Activated T-helper 2 cell treated with anti-CD3 and anti-CD28 coated beads, Interferon-gamma antibody, Interleukin-2, Interleukin-4, amounts not matched to agents 10 μg/mL and 5 μg/mL and 100 μg/mL, durations not matched to agents 14 hours and 24 hours and 36 hours (primary cell): ENCODE measurements around the gene MPL. TPM values are rescaled to one million over a fixed set of nuclear protein-coding genes. Genes with fewer than 3 reads are reported as not detected.

Experiments used
- DNase-seq: peaks from one replicate; pipeline ENCODE4 v3.0.0; 2021; ENCODE audit warnings: low spot score
- H3K27ac Mint-ChIP-seq: one replicate; pipeline ENCODE4 v1.8.0; 2021; ENCODE audit warnings: mixed read lengths
- H3K27me3 Mint-ChIP-seq: one replicate; pipeline ENCODE4 v1.8.0; 2021; ENCODE audit warnings: low read depth, mixed read lengths
- H3K36me3 Mint-ChIP-seq: one replicate; pipeline ENCODE4 v1.8.0; 2021; ENCODE audit warnings: low read depth, mixed read lengths
- H3K4me1 Mint-ChIP-seq: one replicate; pipeline ENCODE4 v1.8.0; 2021; ENCODE audit warnings: low read depth, mixed read lengths
- H3K4me3 Mint-ChIP-seq: one replicate; pipeline ENCODE4 v1.8.0; 2021; ENCODE audit warnings: low read depth, mild to moderate bottlenecking, moderate library complexity, mixed read lengths
- H3K9me3 Mint-ChIP-seq: one replicate; pipeline ENCODE4 v1.8.0; 2021; ENCODE audit warnings: mixed read lengths
- intact Hi-C: fragments of 100-400 bp; cut with micrococcal nuclease; formaldehyde crosslinking; loops from one replicate; pipeline ENCODE4 v1.15.1; 2023
- total RNA-seq: library from RNA; stranded (reverse); gene quantifications from 2 replicates; pipeline ENCODE4 v1.2.3, GENCODE V29; 2022

MPL gene
- total RNA-seq, 1 donor from 2014 or later: not detected

DNA sequence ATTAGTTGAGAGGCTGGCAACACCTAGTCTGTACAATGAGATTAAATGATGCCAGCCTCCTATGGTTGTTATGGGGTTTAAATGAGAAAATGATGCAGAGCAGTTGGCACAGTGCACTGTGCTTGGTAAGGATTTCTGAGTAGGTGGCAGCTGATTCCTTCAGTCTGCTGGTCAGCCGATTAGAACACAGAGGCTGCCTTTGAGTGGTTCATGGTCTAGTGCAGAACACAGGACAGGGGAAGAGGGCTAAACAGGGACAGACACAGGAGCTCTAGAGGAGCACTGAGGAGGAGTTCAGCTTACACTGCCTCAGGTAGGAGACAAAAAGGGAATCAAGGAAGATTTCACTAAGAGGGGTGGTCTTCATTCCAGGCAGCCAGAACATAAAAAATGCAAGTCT, 35.4 kb upstream of the MPL start:
- Mint-ChIP-seq H3K27ac (no peak overlapping the region), H3K36me3 (no peaks in the 10 kb centered on the region), H3K27me3 (no peaks in the 10 kb centered on the region), H3K4me3 (no peak overlapping the region), H3K9me3 (no peaks in the 10 kb centered on the region), H3K4me1 (peaks cover 3% of the 10 kb centered on the region)
- intact Hi-C loops: no loop called here
- no peak for DNase-seq

DNA sequence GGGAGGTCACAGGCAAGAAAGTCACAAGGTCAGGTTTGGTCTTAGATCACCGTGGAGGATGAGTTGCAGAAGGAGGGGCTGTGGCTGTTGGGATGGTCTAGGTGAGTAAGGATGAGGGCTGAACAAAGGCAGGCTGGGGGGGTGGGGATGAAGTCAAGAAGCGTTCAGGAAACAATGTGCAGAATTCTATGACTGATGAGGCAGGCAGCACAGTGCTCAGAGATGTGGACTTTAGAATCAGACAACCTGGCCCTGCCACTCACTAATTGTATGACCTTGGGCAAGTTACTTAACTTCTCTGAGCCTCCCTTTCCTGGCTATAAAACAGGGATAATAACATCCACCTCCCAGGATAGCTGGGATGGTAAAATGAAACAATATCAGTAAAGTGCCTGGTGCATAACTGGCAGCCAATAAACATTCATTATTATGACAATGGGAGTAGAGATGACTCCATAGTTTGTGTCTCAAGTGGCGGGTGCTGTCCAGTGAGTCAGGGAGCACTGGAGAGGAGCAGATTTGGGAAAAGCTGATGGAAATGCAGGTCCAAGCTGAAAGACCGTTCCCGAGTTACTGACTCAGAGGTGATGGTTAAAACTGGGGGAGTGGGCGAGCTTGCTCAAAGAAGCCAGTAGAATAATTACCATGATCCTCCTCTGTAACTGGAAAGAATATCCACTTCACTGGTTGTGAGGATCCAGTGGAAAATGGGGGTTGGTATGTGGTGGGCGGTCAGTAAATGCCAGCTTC, 34.7 kb upstream of the MPL start:
- H3K27me3 Mint-ChIP-seq: no peaks in the 10 kb centered on the region
- intact Hi-C loops: no loop called here
- H3K27ac Mint-ChIP-seq: no peak overlapping the region
- H3K4me1 Mint-ChIP-seq: peaks cover 3% of the 10 kb centered on the region
- H3K36me3 Mint-ChIP-seq: no peaks in the 10 kb centered on the region
- H3K4me3 Mint-ChIP-seq: no peak overlapping the region
- no peak for DNase-seq
- no peaks in the 10 kb centered on the region for H3K9me3 Mint-ChIP-seq

DNA sequence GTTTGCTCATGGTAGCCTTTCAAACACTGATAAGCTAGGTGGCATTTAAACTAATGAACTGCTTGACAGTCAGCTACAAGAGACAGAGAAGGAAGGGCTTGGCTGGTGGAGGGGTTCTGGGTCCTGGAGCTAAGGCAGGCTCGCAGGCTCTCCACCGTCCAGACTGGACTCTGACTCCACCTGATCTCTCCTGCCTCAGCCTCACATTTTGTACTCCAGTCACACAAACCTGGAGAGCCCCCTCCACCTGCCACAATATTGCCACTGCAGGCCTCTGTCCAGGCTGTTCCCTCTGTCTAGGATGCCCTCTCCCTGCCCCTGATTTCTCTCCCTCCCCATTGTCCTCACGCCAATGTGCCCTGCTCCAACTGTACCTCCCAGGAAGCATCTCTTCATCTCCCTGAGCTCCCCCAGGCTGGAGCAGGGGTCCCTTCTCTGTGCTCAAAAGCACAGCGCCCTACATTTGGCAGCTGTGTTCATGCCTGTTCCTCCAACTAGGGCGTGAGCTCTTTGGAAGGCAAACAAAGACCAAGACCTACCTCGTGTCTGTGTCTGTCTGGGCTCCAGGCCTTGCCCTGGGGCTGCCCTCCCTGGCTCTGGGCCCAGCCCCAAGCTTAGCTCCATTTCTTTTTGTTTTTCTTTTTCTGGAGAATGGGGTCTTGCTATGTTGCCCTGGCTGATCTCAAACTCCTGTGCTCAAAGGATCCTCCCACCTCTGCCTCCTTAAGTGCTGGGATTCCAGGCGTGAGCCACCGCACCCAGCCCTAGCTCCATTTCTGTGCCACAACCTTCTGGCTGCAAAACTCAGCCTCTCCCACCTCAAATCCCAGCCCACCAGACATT, 33.9 kb upstream of the MPL start:
- DNase-seq: no peak
- Mint-ChIP-seq H3K27me3 (no peaks in the 10 kb centered on the region), H3K9me3 (no peaks in the 10 kb centered on the region), H3K4me1 (peaks cover 3% of the 10 kb centered on the region), H3K36me3 (no peaks in the 10 kb centered on the region), H3K4me3 (no peak overlapping the region), H3K27ac (no peak overlapping the region)
- intact Hi-C loops: no loop called here

DNA sequence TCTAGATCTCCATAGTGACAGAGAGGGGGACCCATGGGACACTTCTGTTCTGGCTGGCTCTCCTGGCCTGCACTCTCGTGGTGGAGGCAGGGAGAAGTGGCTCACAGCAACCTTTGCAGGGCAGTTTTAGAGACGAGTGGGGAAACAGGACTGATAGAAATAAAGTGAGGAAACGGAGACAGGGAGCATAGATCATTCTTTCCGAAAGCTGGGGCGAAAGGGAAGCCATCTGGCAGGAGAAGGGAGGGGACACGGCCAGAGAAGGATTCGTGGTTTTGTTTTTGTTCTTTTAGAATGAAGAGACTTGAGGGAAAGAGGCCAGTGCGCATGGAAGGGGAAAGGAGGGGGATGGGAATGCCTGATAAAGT, 33.3 kb upstream of the MPL start:
- Mint-ChIP-seq H3K27me3 (no peaks in the 10 kb centered on the region), H3K27ac (no peak overlapping the region), H3K9me3 (no peaks in the 10 kb centered on the region), H3K4me1 (peaks cover 3% of the 10 kb centered on the region), H3K36me3 (no peaks in the 10 kb centered on the region), H3K4me3 (no peak overlapping the region)
- intact Hi-C loops: no loop called here
- no peak for DNase-seq

DNA sequence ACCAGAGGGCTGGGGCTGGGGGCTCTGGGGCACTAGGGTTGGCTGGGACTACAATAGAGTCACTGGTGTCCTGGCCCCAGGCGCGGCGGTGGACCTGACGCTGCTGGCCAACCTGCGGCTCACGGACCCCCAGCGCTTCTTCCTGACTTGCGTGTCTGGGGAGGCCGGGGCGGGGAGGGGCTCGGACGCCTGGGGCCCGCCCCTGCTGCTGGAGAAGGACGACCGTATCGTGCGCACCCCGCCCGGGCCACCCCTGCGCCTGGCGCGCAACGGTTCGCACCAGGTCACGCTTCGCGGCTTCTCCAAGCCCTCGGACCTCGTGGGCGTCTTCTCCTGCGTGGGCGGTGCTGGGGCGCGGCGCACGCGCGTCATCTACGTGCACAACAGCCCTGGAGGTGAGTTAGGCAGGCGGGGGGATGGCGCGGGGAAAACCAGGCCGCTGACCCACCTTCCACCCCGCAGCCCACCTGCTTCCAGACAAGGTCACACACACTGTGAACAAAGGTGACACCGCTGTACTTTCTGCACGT, 32.8 kb upstream of the MPL start:
- Mint-ChIP-seq H3K4me1 (peaks cover 3% of the 10 kb centered on the region), H3K27ac (no peak overlapping the region), H3K36me3 (no peaks in the 10 kb centered on the region), H3K4me3 (no peak overlapping the region), H3K9me3 (no peaks in the 10 kb centered on the region), H3K27me3 (no peaks in the 10 kb centered on the region)
- no peak for DNase-seq
- intact Hi-C loops: no loop called here

DNA sequence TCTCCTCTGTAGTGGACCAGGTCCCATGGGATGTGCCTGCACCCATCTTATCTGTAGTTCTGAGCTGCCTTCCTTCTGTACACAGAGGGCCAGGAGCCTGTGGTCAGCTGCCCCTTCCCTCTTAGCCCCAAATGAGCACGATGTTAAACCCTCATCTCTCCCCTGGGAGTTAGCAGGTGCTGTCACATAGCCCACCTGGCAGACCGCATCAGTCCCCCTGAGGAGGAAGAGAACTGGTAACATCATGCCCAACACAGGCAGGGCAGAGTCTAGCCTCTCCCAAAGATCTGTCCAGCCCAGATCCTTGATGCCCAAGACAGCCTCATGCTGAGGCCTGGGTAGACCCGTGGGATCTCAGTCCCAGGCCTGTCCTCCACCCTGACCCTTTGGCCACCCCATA, 32.2 kb upstream of the MPL start:
- Mint-ChIP-seq H3K4me3 (no peak overlapping the region), H3K4me1 (peaks cover 3% of the 10 kb centered on the region), H3K27ac (no peak overlapping the region), H3K9me3 (no peaks in the 10 kb centered on the region), H3K27me3 (no peaks in the 10 kb centered on the region), H3K36me3 (no peaks in the 10 kb centered on the region)
- no peak for DNase-seq
- intact Hi-C loops: no loop called here

DNA sequence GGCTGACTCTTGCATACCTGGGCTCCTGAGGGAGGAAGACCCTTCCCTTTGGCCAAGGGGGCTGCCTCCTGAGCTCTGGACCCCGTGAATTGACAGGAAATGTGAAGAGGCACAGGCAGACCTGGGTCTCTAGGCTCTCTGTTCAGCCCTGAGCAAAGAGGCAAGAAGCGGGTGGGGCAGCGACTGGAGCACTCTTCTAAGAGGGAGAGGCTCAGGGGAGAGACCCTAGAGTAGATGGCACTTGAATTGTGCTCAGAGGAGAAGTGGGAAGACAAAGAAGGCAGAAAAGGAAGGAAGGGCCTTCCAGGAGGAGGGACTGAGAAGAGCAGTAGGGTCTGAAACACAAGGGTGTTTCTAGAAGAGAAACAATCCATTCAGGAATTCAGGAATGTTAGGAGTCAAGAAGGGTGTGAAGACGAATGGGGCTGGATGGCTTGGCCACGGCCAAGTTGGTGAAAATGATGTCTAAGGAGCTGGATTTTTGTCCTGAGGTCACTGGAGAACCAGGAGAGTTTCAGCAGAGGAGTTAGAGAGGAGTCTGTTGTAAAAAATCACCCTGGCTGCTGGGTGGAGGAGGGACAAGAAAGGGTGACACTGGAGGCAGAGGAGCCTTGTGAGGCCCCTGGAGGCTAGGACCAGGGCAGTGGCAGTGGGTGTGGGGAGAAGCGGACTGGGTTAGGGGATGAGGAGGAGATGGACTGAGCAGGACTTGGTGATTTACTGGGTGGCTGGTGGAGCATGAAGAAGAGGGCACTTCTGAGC, 31.5 kb upstream of the MPL start:
- H3K4me3 Mint-ChIP-seq: no peak overlapping the region
- H3K36me3 Mint-ChIP-seq: no peaks in the 10 kb centered on the region
- no peaks in the 10 kb centered on the region for H3K27me3 Mint-ChIP-seq
- no peaks in the 10 kb centered on the region for H3K9me3 Mint-ChIP-seq
- intact Hi-C loops: no loop called here
- no peak for DNase-seq
- H3K27ac Mint-ChIP-seq: no peak overlapping the region
- H3K4me1 Mint-ChIP-seq: peaks cover 3% of the 10 kb centered on the region

DNA sequence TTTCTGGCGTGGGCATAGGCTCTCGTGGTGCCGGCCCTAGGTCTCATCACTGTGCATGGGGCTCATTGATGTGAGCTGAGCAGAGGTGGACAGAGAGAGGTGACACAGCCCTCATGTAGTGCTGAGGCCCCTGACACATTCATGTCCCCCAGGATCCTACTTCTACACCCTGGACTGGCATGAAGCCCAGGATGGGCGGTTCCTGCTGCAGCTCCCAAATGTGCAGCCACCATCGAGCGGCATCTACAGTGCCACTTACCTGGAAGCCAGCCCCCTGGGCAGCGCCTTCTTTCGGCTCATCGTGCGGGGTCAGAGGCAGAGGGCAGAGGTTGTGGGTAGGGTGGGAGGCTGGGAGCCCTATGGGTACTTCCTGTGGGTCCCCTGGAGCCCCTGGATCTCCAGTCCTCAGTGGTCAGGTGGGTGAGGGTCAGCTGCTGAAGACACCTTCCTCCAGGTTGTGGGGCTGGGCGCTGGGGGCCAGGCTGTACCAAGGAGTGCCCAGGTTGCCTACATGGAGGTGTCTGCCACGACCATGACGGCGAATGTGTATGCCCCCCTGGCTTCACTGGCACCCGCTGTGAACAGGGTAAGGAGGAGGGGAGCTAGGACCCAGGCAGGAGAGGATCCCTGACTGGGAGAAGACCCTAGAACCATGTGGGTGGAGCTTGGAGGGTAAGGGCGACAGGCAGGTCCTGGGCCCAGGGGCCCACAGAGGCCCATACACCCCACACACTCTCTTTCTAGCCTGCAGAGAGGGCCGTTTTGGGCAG, 30.7 kb upstream of the MPL start:
- H3K4me1 Mint-ChIP-seq: peaks cover 3% of the 10 kb centered on the region
- no peak for DNase-seq
- no peaks in the 10 kb centered on the region for H3K27me3 Mint-ChIP-seq
- no peaks in the 10 kb centered on the region for H3K36me3 Mint-ChIP-seq
- H3K27ac Mint-ChIP-seq: no peak overlapping the region
- intact Hi-C loops: no loop called here
- no peak overlapping the region for H3K4me3 Mint-ChIP-seq
- H3K9me3 Mint-ChIP-seq: no peaks in the 10 kb centered on the region

DNA sequence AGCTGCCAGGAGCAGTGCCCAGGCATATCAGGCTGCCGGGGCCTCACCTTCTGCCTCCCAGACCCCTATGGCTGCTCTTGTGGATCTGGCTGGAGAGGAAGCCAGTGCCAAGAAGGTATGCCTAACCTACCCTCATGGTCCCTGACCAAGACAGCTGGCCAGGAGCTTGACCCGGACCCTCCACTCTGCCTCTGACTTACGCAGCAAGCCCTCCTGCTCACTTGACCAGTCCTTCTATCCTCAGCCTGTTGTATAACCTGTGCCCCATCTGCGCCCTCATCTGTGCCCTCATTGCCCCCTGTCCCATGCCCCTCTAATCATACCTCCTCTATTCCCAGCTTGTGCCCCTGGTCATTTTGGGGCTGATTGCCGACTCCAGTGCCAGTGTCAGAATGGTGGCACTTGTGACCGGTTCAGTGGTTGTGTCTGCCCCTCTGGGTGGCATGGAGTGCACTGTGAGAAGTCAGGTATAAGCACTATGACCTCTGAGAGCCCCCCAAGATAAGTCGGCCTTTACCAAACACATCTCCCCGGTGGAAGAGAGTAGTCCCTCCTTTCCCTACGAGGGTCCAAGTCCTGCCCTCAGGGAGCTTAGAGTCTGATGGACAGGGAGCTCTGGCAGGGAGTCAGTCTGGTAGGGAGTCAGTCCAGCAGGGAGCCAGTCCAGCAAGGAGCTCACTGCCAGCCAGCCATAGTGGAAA, 30.0 kb upstream of the MPL start:
- H3K4me1 Mint-ChIP-seq: peaks cover 3% of the 10 kb centered on the region
- H3K27me3 Mint-ChIP-seq: no peaks in the 10 kb centered on the region
- no peak overlapping the region for H3K4me3 Mint-ChIP-seq
- H3K27ac Mint-ChIP-seq: no peak overlapping the region
- no peaks in the 10 kb centered on the region for H3K36me3 Mint-ChIP-seq
- no peaks in the 10 kb centered on the region for H3K9me3 Mint-ChIP-seq
- DNase-seq: no peak
- intact Hi-C loops: no loop called here

DNA sequence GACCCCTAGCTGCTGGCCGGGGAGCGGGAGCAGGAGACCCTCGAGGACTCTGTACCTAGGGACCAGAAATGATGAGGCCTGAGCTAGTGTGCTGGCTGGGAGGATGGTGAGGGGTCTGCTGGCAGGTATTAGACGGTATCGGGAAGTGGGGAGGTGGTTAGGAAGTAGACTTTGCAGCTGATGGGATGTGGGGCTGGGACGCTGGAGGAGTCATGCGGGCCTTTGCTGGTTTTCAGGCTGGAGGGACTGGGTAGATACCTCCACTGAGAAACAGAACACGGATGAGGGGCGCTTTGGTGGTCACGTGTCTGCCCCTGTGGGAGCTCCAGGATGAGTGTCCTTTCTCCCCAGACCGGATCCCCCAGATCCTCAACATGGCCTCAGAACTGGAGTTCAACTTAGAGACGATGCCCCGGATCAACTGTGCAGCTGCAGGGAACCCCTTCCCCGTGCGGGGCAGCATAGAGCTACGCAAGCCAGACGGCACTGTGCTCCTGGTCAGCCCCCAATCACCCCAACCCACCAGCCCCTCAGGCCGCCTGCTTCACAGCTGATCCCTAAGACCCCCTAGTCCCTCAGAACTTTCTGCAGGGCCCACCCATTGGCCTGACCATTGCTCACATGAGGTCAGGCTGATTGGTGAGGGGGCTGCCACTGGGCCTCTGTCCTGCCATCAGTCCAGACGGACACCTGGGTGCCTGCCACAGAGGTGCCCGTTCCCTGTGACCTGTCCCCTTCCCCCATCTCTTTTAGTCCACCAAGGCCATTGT, 28.8 kb upstream of the MPL start:
- intact Hi-C loops: no loop called here
- no peak overlapping the region for H3K4me3 Mint-ChIP-seq
- H3K9me3 Mint-ChIP-seq: no peaks in the 10 kb centered on the region
- H3K4me1 Mint-ChIP-seq: no peaks in the 10 kb centered on the region
- no peak overlapping the region for H3K27ac Mint-ChIP-seq
- no peaks in the 10 kb centered on the region for H3K36me3 Mint-ChIP-seq
- no peak for DNase-seq
- no peaks in the 10 kb centered on the region for H3K27me3 Mint-ChIP-seq

DNA sequence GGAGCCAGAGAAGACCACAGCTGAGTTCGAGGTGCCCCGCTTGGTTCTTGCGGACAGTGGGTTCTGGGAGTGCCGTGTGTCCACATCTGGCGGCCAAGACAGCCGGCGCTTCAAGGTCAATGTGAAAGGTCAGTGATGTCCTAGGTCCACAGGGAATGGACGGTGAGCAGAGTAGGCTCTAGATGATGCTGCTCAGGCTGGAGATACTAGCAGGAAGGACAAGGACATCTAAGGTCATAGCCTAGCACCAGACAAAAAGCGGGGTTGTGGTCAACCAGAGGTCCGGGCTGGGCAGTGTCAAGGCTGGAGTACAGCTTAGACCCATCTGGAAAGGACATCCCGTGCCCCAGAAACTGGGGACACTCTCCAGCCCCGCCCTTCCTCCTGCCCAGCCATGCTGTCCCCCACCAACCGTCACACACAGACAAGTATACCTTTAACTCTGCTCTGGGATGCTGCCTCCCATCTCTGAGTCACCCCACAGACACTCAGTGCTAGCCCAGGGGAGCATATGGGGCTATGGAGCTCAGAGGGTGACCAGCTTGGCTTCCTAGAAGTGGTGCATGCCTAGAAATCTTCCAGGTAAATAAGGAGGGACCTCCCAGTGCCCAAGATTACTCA, 28.1 kb upstream of the MPL start:
- Mint-ChIP-seq H3K36me3 (no peaks in the 10 kb centered on the region), H3K4me1 (no peaks in the 10 kb centered on the region), H3K9me3 (no peaks in the 10 kb centered on the region), H3K27ac (no peak overlapping the region), H3K27me3 (no peaks in the 10 kb centered on the region), H3K4me3 (no peak overlapping the region)
- intact Hi-C loops: no loop called here
- no peak for DNase-seq
